Upper lobe of right lung (tissue), 1 donor: ENCODE results near the gene TPPP2. TPM values are rescaled to one million over a fixed set of nuclear protein-coding genes. Genes with fewer than 3 reads are reported as not detected.
A peak's percentile ranks its signal among the peaks of the same experiment; 100 is the strongest.

Experiments
- ATAC-seq: fragments of 200-7000 bp; cut with Tn5 transposase; one replicate; pipeline ENCODE4 v1.9.1; 2020; ENCODE audit warnings: mild to moderate bottlenecking, moderate library complexity
- DNase-seq: peaks from one replicate; pipeline ENCODE4 v3.0.0-alpha.2; 2020
- H3K27ac ChIP-seq: fragments of 200-600 bp; one replicate; pipeline ENCODE4 v1.8.0; 2022
- H3K27me3 ChIP-seq: fragments of 200-600 bp; one replicate; pipeline ENCODE4 v1.8.0; 2022; ENCODE audit warnings: mild to moderate bottlenecking
- H3K36me3 ChIP-seq: fragments of 200-600 bp; one replicate; pipeline ENCODE4 v1.8.0; 2022
- H3K4me1 ChIP-seq: fragments of 200-600 bp; one replicate; pipeline ENCODE4 v1.8.0; 2022
- H3K4me3 ChIP-seq: fragments of 200-600 bp; one replicate; pipeline ENCODE4 v1.8.0; 2022; ENCODE audit warnings: mild to moderate bottlenecking
- H3K9me3 ChIP-seq: fragments of 200-600 bp; one replicate; pipeline ENCODE4 v1.8.0; 2022
- CTCF ChIP-seq: fragments of 200-600 bp; IDR thresholded peaks from one replicate; pipeline ENCODE4 v1.8.0; 2022; ENCODE audit warnings: antibody characterized with exemption
- intact Hi-C: fragments of 100-400 bp; cut with DNase I; formaldehyde crosslinking; loops from one replicate; pipeline ENCODE4 v1.11.0; 2022
- total RNA-seq: library from RNA; stranded (reverse); fragmentation: NEBNext Ultra II Directional; extraction: Animal tissue kit (Norgen Biotek cat#: 25700); gene quantifications from one replicate; pipeline ENCODE4 v1.2.1, GENCODE V29; 2021
- donor health status: DM: no; HTN: yes; CAD: no; lungs with severe emphysema.

Gene TPPP2
- total RNA-seq, 1 donor from 2014 or later: not detected

GRCh38 chr14:21054768-21055145, 24.7 kb downstream of the TPPP2 start:
- Histone ChIP-seq H3K9me3 (no peaks in the 10 kb centered on the region), H3K27me3 (no peaks in the 10 kb centered on the region), H3K4me1 (no peaks in the 10 kb centered on the region), H3K4me3 (no peak overlapping the region), H3K36me3 (no peaks in the 10 kb centered on the region), H3K27ac (no peak overlapping the region)
- no peak for TF ChIP-seq CTCF
- intact Hi-C loops: no loop called here
- ATAC-seq: no peak
- DNase-seq: no peak

GRCh38 chr14:21055432-21056117, 25.6 kb downstream of the TPPP2 start:
- DNase-seq: no peak
- no peak for ATAC-seq
- TF ChIP-seq CTCF: no peak
- no peak overlapping the region for H3K4me3 ChIP-seq
- no peaks in the 10 kb centered on the region for H3K4me1 ChIP-seq
- H3K36me3 ChIP-seq: no peaks in the 10 kb centered on the region
- no peaks in the 10 kb centered on the region for H3K9me3 ChIP-seq
- no peaks in the 10 kb centered on the region for H3K27me3 ChIP-seq
- no peak overlapping the region for H3K27ac ChIP-seq
- intact Hi-C loops: no loop called here

GRCh38 chr14:21056520-21057163, 26.6 kb downstream of the TPPP2 start:
- no peak for ATAC-seq
- intact Hi-C loops: no loop called here
- no peaks in the 10 kb centered on the region for H3K36me3 ChIP-seq
- no peak overlapping the region for H3K4me3 ChIP-seq
- H3K4me1 ChIP-seq: no peaks in the 10 kb centered on the region
- no peak for TF ChIP-seq CTCF
- no peaks in the 10 kb centered on the region for H3K9me3 ChIP-seq
- H3K27me3 ChIP-seq: no peaks in the 10 kb centered on the region
- DNase-seq: no peak
- no peak overlapping the region for H3K27ac ChIP-seq

- Histone ChIP-seq H3K36me3 (no peaks in the 10 kb centered on the region), H3K27me3 (no peaks in the 10 kb centered on the region), H3K9me3 (no peaks in the 10 kb centered on the region), H3K4me1 (no peaks in the 10 kb centered on the region), H3K27ac (no peak within 1 kb of the TSS), H3K4me3 (no peak within 1 kb of the TSS)
- no peak for DNase-seq
- ATAC-seq: peak; percentile 15
- TF ChIP-seq CTCF: no peak
- intact Hi-C loops: no loop called here
Observed at GRCh38 chr14:21057803-21058675, 28.0 kb downstream of the TPPP2 start, which contains the start of gene RNASE8. TSS of gene RNASE8 (plus strand) at chr14:21057822. CDS start at chr14:21057893, 71 bp downstream.

GRCh38 chr14:21058903-21059302, 28.9 kb downstream of the TPPP2 start:
- Histone ChIP-seq H3K27me3 (no peaks in the 10 kb centered on the region), H3K36me3 (no peaks in the 10 kb centered on the region), H3K4me1 (no peaks in the 10 kb centered on the region), H3K9me3 (no peaks in the 10 kb centered on the region), H3K4me3 (no peak overlapping the region), H3K27ac (no peak overlapping the region)
- DNase-seq: no peak
- no peak for TF ChIP-seq CTCF
- ATAC-seq: no peak
- intact Hi-C loops: no loop called here
